GM18508 (cell line): ENCODE measurements around the gene MT1A.

Experiments used
- ATAC-seq: cut with Tn5 transposase; IDR thresholded peaks from one replicate; pipeline ENCODE4 v1.9.1; 2021; ENCODE audit warnings: moderate number of reproducible peaks; ENCODE audit not compliant: insufficient read depth, unreplicated experiment

The MT1A gene

GRCh38 chr16:56629531-56629930, 8.9 kb upstream of the MT1A start:
- no peak for ATAC-seq

- ATAC-seq: peak; percentile 86
Measured at GRCh38 chr16:56630134-56630533, 8.3 kb upstream of the MT1A start.

- ATAC-seq: no peak
Measured at GRCh38 chr16:56631197-56631596, 7.3 kb upstream of the MT1A start.

- no peak for ATAC-seq
Measured at GRCh38 chr16:56631832-56632155, 6.7 kb upstream of the MT1A start.

- no peak for ATAC-seq
Measured at GRCh38 chr16:56632156-56632847, 6.2 kb upstream of the MT1A start, which contains the start of gene MT1M. MT1M (plus strand) TSS chr16:56632659; CDS start chr16:56632732, 73 bp downstream.

- no peak for ATAC-seq
Measured at GRCh38 chr16:56632848-56633365, 5.6 kb upstream of the MT1A start.

GRCh38 chr16:56633535-56633934, 4.9 kb upstream of the MT1A start:
- ATAC-seq: no peak

- ATAC-seq: no peak
Measured at GRCh38 chr16:56634715-56635440, 3.6 kb upstream of the MT1A start.

- no peak for ATAC-seq
Measured at GRCh38 chr16:56635441-56635967, 3.0 kb upstream of the MT1A start.

- ATAC-seq: no peak
Measured at GRCh38 chr16:56636616-56637413, 1.7 kb upstream of the MT1A start.

- no peak for ATAC-seq
Measured at GRCh38 chr16:56639045-56639444, 579 bp downstream of the MT1A start.

GRCh38 chr16:56640076-56640475, 1.6 kb downstream of the MT1A start:
- ATAC-seq: no peak

GRCh38 chr16:56641166-56641565, 2.7 kb downstream of the MT1A start:
- no peak for ATAC-seq

- ATAC-seq: no peak
Measured at GRCh38 chr16:56643080-56643778, 4.8 kb downstream of the MT1A start.

GRCh38 chr16:56643833-56644232, 5.4 kb downstream of the MT1A start:
- ATAC-seq: no peak

- ATAC-seq: no peak
Measured at GRCh38 chr16:56645311-56645710, 6.8 kb downstream of the MT1A start.

- no peak for ATAC-seq
Measured at GRCh38 chr16:56645838-56646237, 7.4 kb downstream of the MT1A start.

GRCh38 chr16:56647641-56648431, 9.4 kb downstream of the MT1A start:
- ATAC-seq: no peak

- ATAC-seq: no peak
Measured at GRCh38 chr16:56649271-56649670, 10.8 kb downstream of the MT1A start.
